Omental fat pad (tissue), 4 donors: Measurements from ENCODE around the gene RALB. TPM values are rescaled to one million over a fixed set of nuclear protein-coding genes. Genes with fewer than 3 reads are reported as not detected.

Source experiments
- ATAC-seq: fragments of 150-250 bp; one replicate; pipeline ENCODE4 v1.9.1; 2016; ENCODE audit warnings: mild to moderate bottlenecking, moderate library complexity; ENCODE audit not compliant: low FRiP score
- DNase-seq: peaks from one replicate; pipeline ENCODE4 v3.0.0-alpha.2; 2019; ENCODE audit warnings: low spot score
- total RNA-seq, 4 donors: library from RNA; depleted of rRNA; stranded (reverse); fragments of >200 nt; gene quantifications; one replicate each; pipeline ENCODE4 v1.1.0, GENCODE V29; 2016
- TF ChIP-seq, protein P1 (sequence below), 3 donors: fragments of 450-650 bp; IDR thresholded peaks; one replicate each; pipeline ENCODE4 v1.5.1; 2016 to 2017; ENCODE audit warnings: antibody characterized with exemption in 3 of 3, mild to moderate bottlenecking in 3 of 3, moderate library complexity in 2 of 3

The RALB gene
- total RNA-seq, 4 donors from 2014 or later = 41.5 to 74.2 (median 51.4) TPM

DNA sequence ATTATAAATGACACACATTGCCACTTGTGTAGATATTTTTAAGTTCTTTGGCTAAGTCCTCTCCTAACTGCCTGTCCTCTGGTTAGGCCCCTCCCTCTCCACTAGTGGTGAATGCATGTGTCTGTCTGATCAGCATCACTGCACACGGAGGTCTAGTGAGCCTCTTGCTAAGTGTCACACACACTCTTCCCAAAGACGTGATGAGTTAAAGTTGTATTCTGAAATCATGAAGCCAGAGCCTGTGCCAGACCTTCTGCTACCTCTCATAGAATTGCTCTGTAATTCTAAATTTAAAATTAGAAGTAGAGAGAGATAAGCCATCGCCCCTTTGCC, 41.3 kb downstream of the RALB start:
- ATAC-seq (no peak), DNase-seq (no peak)
- TF ChIP-seq, protein P1, sequence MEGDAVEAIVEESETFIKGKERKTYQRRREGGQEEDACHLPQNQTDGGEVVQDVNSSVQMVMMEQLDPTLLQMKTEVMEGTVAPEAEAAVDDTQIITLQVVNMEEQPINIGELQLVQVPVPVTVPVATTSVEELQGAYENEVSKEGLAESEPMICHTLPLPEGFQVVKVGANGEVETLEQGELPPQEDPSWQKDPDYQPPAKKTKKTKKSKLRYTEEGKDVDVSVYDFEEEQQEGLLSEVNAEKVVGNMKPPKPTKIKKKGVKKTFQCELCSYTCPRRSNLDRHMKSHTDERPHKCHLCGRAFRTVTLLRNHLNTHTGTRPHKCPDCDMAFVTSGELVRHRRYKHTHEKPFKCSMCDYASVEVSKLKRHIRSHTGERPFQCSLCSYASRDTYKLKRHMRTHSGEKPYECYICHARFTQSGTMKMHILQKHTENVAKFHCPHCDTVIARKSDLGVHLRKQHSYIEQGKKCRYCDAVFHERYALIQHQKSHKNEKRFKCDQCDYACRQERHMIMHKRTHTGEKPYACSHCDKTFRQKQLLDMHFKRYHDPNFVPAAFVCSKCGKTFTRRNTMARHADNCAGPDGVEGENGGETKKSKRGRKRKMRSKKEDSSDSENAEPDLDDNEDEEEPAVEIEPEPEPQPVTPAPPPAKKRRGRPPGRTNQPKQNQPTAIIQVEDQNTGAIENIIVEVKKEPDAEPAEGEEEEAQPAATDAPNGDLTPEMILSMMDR (IDR thresholded peaks at IDR 0.05) = no peak

DNA sequence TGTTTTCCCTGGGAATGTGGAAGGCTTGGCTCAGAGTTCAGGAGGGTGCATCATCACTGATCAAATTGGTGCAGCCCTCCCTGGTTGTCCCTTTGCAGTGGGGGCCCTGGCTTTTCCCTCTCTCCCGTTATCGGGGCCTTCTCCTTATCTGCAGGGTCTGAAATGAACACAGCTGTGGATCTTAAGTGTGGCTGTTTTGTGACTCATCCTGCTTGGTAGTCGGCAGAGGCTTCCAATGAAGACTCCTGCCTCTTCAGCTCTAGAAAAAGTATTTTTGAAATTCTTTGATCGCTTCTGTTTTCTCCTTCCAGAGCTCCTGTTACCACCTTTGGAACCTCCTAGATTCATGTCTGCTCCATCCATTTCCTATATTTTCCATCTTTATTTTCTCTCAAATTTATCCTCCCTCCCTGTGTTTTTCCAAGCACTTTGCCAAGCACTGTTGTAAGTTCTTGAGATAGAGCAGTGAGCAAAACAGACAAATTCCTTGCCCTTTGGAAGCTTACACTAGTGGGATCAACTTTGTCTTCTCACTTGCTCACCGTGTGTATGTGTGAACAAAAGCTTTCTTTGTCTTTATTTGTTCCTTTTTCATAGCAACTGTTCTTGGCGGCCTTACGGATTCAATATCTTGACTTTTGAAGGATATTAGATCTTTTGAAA, 45.7 kb downstream of the RALB start:
- DNase-seq = no peak
- TF ChIP-seq, protein P1 (IDR thresholded peaks at IDR 0.05) = no peak
- no peak for ATAC-seq

DNA sequence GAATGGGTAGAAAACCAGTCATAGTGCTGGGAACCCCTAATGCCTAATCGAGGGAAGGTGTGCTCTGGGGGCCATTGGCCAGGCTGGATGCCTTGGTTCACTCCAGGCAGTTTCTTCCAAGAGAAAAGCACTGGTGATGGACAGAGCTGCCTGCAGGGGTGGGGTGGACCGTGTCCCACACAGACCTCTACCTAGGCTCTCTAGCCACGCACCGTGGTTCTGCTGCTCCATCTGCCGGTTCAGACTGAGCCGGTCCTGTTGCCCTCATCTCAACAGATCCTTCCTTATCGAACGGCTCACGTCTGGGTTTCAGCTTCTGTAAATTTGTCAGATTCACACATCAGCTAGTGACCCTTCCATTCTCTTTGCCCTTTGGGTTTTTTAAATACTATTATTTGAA, 46.4 kb downstream of the RALB start:
- ATAC-seq (no peak), DNase-seq (no peak)
- TF ChIP-seq, protein P1 (IDR thresholded peaks at IDR 0.05) = no peak

DNA sequence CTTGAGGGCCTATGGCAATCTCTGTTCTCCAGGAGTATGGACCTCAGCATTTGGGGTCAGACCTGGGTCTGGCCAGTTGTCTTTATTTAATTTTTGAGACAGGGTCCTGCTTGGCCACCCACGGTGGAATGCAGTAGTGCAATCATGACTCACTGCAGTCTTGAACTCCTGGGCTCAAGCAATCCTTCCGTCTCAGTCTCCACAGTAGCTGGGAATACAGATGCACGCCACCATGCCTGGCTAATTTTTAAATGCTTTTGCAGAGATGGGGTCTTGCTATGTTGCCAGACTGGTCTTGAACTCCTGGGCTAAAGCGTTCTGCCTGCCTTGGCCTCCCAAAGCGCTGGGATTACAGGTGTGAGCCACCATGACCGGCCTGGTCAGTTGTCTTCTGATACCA, 46.9 kb downstream of the RALB start:
- DNase-seq = no peak
- no peak for ATAC-seq
- TF ChIP-seq, protein P1 (IDR thresholded peaks at IDR 0.05) = no peak

DNA sequence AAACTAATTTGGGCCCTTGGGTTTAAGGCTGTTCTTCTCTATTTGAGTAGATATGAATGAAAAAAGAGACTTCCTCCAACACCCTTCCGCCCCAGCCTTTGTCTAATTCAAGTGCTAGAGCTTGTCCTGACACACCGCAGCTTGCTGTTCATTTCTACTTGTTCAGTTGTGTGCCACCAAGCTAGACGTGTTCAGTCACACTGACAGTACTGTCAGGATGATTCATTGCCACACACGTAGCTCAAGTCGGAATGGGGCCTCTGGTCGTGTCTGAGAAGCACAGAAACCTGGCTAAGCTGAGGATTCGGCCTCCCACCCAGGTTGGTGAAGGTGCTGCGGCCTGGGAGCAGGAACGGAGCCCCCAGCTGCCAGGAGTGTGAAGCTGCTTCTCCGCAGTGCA, 47.7 kb downstream of the RALB start:
- no peak for ATAC-seq

DNA sequence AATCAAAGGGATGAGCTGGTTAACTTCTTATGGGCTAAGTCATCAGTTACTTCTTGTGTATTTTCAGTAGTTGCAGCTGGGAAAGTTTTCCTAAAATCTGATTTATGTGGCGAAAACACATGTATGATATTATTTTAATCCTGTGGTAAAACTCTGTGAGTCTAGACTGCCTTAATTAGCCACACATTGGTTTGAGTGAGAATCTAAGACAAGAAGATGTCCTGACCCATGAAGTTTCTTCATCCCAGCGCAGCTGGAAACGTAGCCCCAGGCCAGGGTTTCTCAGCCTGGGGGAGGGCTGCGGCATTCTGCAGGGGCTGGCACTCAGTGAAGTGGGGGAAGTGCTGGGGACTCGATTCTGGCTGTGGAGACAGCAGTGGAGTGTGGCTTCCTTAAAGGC, 48.6 kb downstream of the RALB start:
- DNase-seq (no peak), ATAC-seq (no peak)
- TF ChIP-seq, protein P1 (IDR thresholded peaks at IDR 0.05) = no peak

More for the DNA sequence above, 47.7 kb downstream of the RALB start:
- TF ChIP-seq, protein P1 (IDR thresholded peaks at IDR 0.05) = no peak
- DNase-seq = no peak

DNA sequence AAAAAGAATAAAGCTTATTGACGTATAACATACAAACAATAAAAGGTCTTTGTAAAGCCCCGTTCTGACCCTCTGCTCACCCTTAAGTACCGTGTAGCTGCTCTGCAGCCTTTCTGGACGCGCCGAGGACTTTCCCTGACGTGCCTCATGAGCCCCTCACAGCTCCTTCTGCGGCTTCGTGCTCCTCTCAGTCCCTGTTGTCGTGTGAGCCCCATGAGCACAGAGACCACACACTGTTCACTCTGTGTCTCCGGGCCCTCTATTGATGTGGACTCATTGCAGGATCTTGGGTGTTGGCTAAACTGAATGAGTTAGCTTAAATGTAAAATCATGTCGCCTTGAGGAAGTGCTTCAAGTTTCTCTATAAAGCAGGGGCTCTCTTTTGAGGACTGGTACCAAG, 49.6 kb downstream of the RALB start:
- ATAC-seq = no peak
- TF ChIP-seq, protein P1 (IDR thresholded peaks at IDR 0.05) = no peak
- DNase-seq = no peak
